ENCODE data around the gene MTTP.

- no peak for TF ChIP-seq CTCF (conservative IDR thresholded peaks at IDR 0.05; ENCODE audit: low read depth in 2 of 2)
- TF ChIP-seq EZH2phosphoT487 (IDR thresholded peaks at IDR 0.05; ENCODE audit: unreplicated experiment), result no peak
- no peak for TF ChIP-seq JUNB (IDR thresholded peaks at IDR 0.05; ENCODE audit: unreplicated experiment)
- no peak for TF ChIP-seq POLR2AphosphoS5 (IDR thresholded peaks at IDR 0.05; ENCODE audit: low read depth)
- no peak for TF ChIP-seq REST (IDR thresholded peaks at IDR 0.05; ENCODE audit: unreplicated experiment)
- TF ChIP-seq NANOG (IDR thresholded peaks at IDR 0.05; ENCODE audit: borderline replicate concordance), result no peak
- no peak for TF ChIP-seq EZH2 (IDR thresholded peaks at IDR 0.05; ENCODE audit: low read depth, unreplicated experiment)
- TF ChIP-seq ZNF331 (CRISPR knock-in tag; IDR thresholded peaks at IDR 0.05; ENCODE audit: low read depth), result no peak
- no peak for TF ChIP-seq CREB1 (CRISPR knock-in tag; IDR thresholded peaks at IDR 0.05; ENCODE audit: low read depth)
- no peak for TF ChIP-seq ETS1 (IDR thresholded peaks at IDR 0.05)
- no peak for TF ChIP-seq STAT1 (IDR thresholded peaks at IDR 0.05; ENCODE audit: unreplicated experiment)
Measured at GRCh38 chr4:99587803-99588202, 13.2 kb downstream of the MTTP start.
